Measurements from ENCODE around the gene LYPD5.

Gene LYPD5

DNA sequence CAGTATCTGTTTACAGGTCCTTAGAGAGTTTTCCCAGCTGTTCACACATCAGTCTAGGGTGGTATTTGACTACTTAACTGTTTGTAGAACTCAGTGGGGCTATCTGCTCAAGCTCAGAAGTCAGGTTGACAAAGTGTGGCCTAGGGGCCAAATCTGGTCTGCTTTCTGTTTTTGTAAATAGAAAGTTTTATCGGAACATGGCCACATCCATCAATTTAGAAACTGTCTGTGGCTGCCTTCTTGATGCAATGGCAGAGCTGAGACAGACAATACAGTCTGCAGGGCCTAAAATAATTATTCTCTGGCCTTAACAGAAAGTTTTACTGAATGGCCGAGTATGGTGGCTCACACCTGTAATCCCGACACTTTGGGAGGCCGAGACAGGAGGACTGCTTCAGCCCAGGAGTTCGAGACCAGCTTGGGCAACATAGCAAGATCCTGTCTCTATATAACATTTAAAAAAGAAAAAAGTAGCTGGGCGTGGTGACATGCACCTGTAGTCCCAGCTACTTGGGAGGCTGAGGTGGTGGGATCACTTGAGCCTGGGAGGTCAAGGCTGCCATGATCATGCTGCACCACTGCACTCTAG lies 49.9 kb downstream of the LYPD5 start:
- DNase-seq (ENCODE audit: low spot score), result no peak

DNA sequence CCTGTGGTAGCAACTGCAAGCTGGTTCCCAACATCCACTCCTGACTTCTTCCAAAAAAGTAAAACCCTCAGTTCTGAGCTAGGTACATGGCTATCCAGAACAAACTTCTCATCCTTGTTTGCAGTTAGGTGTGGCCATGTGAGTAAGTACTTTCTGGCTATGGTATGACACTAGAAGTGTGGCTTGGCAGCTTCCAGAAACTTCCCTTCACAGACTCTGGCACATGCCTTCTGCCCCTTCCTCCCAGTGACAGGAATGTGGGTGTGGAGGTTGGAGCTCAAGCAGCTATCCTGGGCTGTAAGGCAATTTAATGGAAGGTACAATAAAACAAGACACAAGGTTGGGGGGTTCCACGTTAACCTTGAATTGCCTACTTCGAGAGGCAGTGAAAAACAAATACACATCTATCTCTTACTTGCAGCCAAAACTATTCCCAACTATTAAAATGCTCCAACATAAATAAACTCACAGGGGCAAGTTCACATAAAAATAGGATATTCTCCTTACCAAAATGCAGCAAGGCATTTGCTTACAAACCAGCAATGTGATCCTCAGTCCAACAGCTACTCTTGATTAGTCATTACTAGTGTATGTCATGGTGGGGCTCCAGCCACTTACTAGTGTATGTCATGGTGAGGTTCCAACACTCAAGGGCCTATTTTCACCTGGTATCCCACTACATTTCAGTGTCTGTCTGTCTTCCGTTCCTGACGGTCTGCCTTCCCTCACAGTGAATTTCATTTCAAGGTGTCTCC lies 50.6 kb downstream of the LYPD5 start:
- no peak for DNase-seq (ENCODE audit: low spot score)

DNA sequence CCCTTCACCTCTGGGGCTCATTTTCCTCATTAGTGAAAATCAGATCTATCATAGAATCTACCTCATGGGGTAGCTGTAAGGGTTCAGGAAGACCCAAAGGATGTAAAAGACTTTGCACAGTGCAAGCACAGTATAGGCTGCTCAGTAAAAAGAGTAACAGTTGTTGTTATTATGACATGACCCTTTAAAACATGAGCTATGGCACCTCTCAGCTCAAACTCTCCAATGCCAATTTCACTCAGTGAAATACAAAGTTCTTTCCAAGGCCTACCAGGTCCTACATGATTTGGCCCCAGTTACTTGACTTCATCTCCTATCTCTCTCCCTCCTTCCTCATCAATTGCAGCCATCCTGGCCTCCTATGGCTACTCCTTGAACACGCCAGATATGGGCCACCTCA lies 52.3 kb downstream of the LYPD5 start:
- no peak for DNase-seq (ENCODE audit: low spot score)

DNA sequence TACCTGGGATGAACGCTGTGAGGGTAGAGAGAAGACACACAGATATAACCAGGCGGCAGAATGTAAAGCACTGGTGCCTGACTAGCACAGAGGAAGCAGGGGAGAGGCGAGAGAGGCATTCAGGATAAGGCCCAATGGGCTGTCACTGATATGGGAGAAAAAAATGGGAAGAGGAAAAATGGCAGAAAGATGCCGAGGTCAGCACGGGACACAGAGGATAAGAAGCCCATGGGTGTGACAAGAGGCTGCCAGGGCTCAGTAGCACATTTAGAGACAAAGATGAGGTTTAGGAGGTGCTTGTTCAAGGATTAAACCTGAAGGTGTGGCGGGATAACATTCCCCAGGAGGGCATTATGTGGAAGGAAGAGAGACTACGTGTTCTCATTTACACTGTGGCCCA lies 53.1 kb downstream of the LYPD5 start:
- no peak for DNase-seq (ENCODE audit: low spot score)

DNA sequence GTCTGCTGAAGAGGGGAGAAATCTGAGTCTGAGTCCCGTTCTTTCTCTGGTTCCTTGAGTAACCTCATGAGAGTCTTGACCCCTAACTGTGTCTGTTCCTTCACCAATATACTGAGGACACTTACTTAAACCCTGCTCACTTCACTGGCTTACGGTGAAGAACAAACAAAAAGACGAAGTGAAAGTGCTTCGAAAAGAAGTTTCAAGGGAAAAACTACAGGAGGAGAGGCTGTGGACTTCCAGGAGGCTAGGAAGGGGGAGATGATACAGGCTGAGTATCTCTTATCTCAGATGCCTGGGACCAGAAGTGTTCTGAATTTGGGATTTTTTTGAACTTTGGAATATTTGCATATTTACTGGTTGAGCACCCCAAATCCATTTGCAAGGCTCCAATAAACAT lies 53.6 kb downstream of the LYPD5 start:
- no peak for DNase-seq (ENCODE audit: low spot score)

DNA sequence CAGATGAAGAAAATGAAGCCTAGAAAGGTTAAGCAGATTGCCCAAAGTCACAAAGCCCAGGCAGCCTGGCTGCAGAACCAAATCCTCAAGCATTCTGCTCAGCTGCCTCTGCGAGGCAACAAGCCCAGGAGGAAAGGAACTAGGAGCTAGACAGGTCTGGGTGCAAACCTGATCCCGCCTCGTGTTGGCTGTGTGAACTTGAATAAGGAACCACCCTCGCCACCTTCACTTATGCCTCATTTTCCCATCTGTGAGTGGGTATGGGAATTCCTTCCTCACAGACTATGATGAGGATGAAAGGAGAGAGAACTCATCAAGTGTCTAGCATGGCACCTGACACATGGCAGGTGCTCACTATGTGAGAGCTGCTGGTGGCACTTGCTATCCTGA lies 54.0 kb downstream of the LYPD5 start:
- DNase-seq (ENCODE audit: low spot score), result no peak

DNA sequence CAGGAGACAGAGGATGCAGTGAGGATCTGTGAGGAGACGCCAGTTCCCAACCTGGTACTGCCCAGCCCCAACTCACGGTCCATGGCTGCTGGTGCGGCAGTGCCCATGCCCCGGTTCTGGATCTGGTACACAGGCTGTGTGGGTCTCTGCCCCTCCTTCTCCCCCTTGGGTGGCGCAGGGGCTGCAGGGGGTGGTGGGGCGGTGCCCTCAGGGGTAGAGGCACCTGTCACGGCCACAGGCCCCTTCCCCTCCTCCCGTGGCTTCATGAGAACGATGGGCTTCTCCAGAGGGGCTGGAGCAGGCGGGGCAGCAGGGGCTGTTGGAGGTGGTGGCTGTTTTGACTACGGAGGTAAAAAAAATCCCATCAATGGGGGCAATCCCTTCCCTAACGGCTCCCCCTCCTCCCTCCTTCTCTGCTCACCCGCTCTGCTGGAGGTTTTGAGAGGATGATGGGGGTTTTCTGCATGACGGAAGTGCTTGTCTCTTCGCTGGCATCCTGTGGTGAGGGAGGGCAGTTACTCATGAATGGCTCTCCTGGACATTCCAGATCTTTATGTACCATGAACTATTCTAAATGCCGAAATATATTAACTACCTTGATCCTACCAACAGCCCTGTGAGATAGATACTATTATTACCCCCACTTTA lies 54.6 kb downstream of the LYPD5 start:
- no peak for DNase-seq (ENCODE audit: low spot score)

Measured in HuH-7 (cell line).